GM19397 (cell line): ENCODE measurements around the gene GREB1L.
"Not testable (repeated sequence)": the region's sequence is repeated elsewhere in the genome, so short reads cannot be mapped to it uniquely, and the experiment has no call there.

ENCODE experiments used
- ATAC-seq: cut with Tn5 transposase; IDR thresholded peaks from one replicate; pipeline ENCODE4 v1.9.1; 2021; ENCODE audit warnings: mild to moderate bottlenecking, moderate library complexity; ENCODE audit not compliant: unreplicated experiment

The GREB1L gene

DNA sequence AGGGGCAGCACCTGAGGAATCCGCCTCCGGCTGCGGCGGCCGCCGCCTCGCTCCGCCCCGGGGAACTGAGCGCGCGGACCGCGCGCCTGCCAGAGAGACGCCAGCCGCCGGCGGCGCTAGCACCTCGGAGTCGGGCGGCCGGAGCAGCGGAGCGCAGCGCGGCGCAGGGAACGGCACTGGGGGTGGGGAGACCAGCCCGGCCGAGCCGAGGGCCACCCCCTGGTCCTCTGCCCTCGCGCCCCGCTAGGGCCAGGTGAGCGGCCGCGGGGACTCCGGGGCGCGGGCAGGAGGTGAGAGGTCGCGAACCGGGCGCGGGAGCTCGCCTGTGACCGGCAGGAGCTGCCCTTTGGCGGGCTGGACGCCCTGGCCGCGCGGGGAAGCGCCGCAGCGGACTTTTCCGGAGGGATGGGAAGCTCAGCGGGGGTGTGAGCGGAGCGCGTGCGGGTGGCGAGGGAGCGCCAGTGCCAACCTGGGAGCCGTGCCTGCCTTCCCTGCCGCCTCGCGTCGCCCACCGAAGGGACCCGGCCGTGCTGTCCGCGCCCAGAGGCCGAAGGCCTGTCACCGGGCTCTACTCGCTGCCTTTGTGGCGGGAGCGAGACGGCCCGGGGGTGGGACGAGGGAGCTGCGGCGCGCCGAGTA lies at the start of gene GREB1L:
Gene GREB1L (plus strand): TSS at position 92 of the 639 bp plus-strand sequence. CDS start 141,287 bp downstream, outside the sequence.
- no peak for ATAC-seq

DNA sequence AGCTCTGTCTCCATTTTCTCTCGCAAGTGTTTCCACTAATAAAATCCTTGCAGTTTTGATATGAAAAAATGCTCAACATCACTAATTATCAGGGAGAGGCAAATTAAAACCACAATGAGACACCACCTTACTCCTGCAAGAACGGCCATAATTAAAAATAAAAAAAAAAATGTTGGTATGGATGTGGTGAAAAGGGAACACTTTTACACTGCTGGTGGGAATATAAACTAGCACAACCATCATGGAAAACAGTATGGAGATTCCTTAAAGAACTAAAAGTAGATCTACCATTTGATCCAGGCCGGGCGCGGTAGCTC lies 49.8 kb upstream of the GREB1L start:
- no peak for ATAC-seq

DNA sequence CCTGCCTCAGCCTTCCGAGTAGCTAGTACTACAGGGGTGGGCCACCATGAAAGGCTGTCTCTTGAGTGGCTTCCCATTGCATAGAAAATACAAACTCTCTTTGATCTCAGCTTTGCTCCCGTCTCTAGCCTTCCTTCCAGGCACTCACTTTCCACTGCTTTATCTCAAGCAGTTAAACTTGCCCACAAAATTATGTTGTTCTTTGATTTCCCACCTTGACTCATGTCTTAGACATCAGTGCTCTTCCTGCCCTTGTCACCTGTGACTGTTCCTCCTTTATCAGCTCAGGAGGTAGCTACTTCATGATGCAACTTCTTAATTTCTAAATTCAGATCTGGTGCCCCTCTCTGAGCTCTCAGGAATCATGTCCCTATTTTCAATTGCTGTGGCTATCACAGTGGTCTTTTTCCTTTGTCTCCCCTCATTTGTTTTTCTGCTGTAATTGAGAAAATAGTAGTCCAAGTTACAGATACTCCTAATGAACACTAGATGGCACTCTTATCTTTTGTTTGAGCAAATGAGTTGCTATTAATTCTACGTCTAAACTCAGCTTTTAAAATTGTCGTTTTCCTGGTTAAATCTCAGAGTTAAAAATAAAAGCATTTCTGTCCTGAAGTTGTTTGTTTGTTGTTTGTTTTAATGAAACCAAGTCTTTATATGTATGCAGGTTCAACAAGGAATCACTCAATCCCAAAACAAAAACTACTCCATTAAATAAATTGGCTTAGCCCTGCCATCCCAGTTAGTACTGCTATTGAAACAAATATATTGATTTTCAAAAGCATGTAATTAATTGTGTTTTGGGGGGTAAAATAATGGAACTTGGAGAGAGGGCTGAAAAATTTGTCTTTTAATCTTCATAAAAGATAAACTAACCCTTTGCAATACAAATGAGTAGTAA lies 46.9 kb upstream of the GREB1L start:
- ATAC-seq: no peak

DNA sequence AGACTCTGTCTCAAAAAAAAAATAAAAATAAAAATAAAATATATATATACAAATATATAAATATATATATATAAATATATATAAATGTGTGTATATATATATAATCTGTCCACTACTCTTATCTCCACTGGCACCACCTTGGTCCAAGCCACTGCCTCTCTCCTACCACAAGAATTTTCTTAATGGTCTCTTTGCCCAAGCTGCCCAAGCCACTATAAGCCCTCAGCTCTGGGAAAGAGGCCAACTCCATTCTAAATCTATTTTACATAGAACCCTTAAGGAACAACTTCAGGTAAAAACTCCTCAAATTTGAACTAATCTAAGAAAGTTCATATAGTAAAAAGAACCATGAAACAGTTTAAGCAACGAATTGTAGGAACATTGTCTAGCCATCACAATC lies 45.6 kb upstream of the GREB1L start:
- no peak for ATAC-seq

DNA sequence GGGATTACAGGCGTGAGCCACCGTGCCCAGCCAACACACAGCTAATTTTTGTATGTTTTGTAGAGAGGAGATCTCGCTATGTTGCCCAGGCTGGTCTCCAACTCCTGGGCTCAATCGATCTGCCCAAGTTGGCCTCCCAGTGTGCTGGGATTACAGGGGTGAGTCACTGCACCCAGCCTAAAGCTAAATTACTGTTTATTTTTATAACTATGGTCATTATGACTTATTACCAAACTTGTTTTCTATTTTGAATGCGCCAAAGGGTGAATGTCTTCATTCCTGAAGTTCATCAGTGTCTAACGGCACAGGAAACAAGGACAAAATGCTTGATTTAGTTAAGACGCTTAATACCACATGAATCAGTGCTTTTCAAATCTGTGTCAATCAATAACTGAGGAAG lies 38.9 kb upstream of the GREB1L start:
- no peak for ATAC-seq

DNA sequence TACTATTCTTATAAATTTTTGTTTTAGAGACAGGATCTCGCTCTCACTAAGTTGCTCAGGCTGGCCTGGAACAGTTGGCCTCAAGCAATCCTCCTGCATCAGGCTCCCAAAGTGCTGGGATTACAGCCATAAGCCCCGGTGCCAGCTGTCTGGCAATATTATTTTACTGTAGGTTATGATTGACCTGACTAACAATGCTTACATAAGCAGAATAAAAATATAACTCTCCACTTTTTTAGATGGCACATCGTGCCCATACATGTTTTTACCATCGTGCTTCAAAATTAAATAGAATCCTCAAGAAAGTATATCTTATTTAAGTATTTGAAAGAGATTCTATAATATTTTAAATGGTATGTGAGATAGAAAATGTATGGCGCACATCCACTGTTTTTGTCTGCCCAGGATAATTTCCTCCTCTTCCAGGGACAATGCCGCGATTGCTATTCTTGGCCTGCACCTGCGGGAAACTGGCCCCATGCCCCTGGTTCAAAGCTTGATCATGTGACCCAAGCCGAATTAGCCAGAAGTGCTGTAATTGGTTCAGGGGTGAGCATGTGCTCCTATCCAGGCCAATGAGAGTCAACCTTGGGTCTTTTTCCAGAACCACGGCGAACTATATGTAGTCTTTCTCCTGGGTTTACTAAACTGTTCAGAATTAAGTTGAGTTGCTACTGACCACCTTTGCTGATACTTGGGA lies 38.3 kb upstream of the GREB1L start:
- no peak for ATAC-seq

DNA sequence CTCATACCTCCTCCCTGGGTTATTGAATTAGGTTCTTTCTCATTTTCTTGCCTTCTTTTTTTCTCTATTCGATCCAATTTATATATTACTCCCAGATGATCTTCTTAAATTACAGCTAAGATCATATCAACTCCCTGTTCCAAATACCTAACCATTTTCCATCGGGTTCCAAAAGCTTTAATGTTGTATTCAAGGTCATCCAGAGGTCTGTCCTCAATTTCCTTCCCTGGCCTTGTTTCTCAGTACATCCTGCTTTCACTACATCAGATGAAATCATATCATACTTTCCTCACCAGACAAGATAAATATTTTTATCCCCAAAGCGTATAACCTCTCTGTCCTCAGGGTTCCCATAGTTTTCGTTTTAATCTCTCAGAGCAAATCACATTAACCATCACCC lies 36.3 kb upstream of the GREB1L start:
- ATAC-seq: no peak

DNA sequence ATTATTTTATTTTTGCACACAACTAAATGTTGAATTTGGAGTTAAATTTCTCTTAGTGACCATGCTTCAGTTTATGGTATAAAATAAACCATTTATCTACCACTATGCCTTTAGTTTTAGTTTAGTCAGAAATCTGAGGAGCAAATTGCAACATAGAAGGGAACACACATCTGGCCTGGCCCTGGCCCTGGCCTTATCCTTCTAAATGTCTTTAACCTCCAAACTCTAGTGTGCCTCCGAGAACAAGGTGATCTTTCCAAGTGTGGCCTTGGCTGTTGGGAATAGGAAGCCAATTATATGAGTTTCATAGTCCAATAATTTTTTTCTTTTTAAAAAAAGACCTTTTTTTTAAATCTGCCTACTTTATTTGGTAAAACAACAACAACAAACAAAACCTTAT lies 31.8 kb upstream of the GREB1L start:
- no peak for ATAC-seq

DNA sequence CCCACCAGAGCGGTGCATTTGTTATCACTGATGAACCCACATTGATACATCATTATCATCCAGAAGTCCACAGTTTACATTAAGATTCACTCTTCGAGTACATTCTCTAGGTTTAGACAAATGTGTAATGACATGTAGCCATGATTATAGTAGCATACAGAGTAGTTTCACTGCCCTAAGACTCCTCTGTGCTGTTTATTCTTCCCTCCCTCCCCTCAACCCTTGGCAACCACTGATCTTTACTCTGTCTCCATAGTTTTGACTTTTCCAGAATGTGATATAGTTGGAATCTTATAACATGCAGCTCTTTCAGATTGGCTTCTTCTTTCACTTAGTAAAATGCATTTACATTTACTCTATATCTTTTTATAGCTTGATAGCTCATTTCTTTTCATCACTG lies 31.2 kb upstream of the GREB1L start:
- ATAC-seq: no peak

DNA sequence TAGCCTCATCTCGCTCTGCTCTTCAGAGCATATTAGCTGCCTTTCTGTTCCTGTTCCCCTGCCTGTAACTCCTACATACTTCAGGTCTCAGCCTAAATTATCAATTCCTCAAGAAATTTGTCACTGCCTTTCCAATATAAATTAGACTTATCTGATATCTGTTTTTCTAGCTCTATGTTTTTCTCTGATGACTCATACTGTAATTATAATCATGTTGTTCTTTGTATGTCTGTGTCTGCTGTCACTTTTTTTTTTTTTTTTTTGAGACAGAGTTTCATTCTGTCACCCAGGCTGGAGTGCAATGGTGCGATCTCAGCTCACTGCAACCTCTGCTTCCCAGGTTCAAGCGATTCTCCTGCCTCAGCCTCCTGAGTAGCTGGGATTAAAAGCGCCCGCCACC lies 27.6 kb upstream of the GREB1L start:
- not testable (repeated sequence) for ATAC-seq

DNA sequence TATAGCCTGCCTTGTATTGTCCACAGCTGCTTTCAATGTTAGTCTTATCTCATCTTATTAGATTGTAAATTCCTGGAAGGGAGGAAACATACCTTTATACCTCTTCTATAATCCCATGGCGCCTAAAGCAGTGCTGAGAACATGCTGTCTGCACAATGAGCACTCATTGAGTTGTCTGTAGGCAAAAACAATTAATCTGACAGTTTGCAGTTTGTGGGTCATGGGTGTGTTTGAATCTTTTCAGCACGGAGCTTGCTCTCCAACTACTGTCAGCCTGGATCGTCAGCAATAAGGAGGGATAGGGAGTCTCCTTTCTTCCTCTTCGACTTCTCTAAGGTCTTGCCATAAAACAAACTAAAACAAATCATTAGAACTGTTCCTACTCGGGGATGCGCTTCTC lies 26.5 kb upstream of the GREB1L start:
- no peak for ATAC-seq

DNA sequence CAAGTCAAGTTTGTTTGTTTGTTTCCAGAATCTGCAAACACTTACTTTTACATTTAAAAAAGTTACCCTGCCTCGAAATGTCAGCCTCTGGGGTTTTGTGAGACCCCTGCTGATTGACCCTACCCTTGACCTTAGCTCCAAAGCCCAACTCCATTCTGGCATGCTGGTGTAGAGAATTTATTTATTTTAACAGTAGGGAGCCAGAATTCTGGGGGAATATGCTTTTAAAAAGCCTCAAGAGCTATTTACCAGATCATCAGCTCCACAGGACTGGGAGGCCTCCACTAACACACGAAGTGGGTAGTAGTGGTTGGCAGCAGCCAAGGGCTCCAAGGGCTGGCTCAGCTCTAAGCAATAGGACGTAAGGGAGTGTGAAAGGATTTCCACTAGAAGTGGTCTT lies 23.2 kb upstream of the GREB1L start:
- no peak for ATAC-seq

DNA sequence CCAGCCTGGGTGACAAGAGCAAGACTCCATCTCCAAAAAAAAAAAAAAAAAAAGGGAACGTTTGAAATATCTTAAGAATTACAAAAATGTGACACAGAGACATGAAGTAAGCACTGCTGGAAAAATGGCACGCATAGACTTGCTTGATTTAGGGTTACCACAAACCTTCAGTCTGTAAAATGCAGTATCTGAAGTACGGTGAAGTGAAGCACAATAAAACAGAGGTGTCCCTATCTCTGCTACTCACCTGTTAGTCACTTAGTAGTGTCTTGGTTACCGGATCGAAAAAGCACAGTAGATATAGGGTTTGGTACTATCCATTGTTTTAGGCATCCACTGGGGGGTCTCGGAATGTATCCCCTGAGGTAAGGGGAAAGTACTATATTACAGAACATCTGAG lies 11.6 kb upstream of the GREB1L start:
- no peak for ATAC-seq

DNA sequence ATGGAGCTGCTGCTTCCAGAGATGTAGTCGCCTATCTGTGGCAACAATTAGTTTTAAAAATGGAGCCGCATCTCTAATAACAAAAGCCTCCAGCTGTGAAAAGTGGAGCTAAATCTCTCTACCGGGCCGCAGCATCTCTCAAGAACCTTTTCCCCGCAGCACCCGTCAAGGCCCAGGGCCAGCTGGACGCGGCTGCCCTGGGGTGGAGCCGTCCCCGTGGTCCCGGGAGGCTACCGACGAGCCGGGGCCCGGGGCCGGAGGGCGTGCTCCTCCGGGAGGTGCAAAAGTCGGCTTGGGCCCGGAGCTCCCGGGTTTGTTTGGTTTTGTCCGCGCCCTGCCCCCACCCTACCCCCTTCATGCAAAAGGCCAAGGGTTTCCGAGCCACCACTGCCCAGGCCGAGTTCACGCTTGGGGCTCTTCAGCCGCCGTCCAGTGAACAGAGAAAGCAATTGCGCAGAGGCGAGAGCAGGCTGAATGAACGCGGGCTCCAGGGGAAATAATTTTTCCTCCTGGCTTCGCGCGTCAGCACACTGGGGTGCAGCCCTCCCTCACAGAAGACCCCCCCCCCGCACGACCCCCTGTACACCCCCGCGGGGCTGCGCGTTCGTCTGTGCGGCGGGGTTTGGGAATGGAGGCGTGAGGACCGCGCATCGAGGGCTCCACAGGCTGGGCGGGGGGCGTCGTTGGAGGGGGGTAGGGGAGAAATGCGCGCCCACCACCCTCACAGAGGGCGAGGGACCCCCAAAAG lies 557 bp upstream of the GREB1L start:
- ATAC-seq: no peak

DNA sequence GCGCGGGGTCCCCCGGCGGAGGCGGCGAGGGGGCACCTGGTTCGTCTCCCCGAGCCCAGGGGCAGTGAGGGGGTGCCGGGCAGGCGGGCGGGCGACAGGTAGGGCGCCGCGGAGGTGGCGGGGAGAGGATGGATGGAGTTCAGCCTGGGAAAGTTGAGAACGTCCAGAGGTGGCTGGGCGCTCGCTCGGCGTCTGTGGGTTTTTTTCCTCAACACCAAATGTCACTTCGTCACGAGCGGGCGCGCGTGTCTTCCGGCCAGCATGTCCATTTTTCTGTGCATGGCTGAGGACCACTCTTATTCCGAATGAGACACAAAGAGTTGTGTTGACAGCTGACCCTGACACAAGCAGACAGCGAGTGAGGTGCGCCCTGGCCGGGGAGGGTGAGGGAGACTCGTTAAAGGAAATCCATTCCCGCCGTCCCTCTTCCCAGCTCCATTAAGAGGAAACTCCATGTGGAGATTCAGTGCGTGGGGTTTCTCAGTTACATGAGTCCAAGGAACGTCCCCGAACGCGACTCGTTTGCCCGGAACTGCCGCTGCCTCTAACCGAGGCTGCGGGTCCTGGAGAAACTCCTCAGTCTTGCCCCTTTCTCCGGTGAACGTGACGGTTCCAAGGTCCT lies 859 bp downstream of the GREB1L start:
- ATAC-seq: no peak

DNA sequence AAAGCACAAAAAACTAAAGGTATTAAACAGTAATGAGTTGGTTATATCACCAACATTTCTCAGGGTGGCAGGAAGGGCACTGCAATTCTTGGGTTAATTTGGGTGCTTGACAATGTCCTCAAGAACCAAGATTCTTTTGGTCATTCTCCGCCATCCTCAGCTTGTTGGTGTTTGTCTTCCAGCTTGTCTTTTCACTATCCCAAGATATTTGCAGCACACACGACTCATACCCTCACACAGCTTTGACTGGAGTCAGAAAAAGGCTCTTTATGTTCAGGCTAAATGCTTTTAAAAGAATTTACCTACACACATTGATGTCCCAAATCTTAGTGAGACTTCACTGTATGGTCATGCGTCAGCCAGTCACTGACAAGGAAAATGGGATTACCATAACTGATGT lies 12.5 kb downstream of the GREB1L start:
- no peak for ATAC-seq

DNA sequence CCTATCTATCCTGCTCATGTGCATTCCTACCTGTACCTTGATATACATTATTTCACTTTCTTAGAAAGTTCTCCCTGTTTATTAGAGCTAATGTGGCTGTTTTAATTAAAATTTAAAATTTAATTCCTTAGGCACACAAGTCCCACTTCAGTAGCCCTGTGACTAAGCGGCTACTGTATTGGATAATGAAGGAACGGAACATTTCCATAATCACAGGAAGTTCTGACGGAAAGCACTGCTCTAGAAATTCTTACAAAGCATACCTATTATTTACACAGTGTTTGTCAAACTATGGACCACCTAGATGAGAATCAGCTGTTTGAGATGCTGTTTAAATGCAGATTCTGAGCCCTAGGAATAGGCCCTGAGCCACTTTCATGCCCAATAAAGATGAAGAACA lies 13.2 kb downstream of the GREB1L start:
- ATAC-seq: no peak

DNA sequence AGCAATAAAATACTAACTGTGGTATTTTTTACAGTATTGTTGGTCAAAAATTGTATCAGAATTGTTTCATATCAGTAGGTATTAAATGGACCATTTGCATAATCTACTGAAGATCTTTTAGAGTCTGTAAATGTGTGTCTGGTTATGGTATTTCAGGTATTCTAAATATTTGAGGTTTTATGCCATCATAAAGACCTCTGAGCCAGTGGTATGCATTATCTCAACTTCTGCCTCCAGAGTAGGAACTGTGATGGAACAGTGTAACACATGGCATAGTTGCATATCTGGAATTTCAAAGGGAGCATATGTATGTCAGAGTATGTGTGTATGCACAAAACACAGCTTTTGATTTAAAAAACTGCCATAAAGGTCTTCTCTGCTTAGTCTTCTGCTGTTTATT lies 15.4 kb downstream of the GREB1L start:
- no peak for ATAC-seq

DNA sequence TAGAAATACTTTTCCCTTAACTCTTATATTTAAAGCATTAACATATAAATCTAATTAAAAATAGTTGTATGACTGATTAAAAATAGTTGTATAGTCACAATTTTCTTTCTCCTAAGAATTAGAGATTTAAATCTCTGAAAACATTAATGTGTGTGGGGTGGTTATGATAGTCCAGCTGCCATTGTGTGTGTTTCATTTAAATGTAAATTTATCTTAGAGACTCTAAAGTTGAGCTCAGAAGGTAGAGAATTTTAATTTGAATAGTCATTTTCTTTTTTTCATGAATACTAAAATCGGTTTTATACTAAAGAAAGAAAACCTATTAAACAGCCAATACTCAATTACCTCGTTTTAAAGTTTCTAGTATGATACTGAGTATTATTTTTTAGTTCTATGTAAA lies 18.6 kb downstream of the GREB1L start:
- no peak for ATAC-seq

DNA sequence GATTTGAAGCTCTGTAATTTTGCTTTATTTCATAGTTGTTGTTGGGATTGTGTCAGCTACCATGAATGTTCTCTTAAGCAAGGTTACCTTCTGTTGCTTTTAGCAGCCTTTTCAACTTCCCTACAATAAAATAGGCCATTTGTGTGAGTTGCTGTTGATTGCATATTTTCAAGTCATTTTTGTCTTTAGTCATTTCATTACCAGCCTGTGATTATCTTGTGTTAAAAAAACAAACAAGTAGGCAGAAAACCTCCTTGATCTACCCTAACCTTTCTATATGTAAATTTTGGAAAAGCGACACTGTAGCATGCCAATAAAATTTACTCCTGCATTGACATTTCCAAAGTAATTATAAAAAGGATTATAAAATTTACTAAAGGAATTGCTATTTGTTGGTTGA lies 19.3 kb downstream of the GREB1L start:
- no peak for ATAC-seq

DNA sequence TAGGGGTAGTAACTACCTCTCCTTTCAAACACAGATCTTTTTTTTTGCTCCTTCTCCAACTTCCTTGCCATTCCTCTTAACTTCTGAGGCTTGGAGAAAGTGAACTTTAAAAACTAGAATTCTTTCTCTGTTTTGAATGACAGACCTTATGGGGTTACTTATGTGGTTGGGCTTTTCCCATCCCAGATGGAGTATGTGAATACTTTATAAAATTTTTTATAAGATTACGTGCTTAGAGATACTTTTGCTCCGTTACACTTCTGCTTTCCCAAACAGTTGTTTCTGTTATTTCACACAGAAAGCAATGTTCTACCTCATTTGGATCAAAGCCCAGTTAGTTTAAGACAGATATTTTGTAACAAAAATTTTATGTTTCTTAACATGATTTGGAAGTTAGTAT lies 20.2 kb downstream of the GREB1L start:
- no peak for ATAC-seq
